GM20000 (cell line): Measurements from ENCODE around the gene CAB39.

Experiments used
- DNase-seq: peaks from one replicate; pipeline ENCODE4 v3.0.0; 2012; ENCODE audit warnings: low spot score
- TF ChIP-seq, protein P1 (sequence below): IDR thresholded peaks from 2 replicates; pipeline ENCODE4 v1.5.1; 2012; ENCODE audit warnings: mild to moderate bottlenecking, control low read depth; ENCODE audit errors: extremely low read depth, missing control alignments

Gene CAB39

DNA sequence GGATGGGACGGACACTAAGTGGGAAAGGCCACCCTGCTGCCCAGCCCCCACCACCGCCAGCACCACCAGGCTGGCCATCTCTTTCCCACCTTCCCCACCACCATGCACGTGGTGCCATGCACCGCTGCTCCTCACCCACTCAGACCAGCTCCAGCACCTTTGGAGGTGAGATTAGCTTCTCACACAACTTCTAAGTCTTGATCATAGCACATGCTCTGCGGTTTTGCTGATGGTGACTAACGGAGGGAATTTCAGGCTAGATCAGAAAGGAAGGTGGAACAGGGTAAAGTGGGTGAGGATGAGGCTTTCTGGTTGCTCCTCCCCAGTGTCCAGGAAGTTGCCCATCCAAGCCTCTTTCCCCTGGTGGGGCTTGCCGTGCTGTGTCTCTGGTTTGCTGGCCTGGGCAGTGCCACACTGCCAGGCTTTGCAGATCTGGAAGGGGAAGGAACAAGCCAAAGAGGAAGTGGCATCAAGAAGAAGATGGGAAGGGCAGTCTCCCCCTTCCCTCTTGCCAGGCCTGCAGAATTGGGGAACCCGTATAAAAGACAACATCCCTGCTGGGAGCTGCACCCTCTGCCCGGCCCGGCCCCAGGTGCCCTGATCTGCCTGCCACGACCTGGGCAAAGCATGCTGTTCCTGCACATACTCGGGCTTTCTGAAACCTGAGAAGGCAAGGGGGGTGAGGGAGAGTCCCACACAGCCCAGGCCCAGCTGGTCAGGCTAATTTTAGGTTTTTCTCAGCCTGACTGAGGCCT is 44.3 kb upstream of the CAB39 start:
- peak; percentile 54 for DNase-seq
- TF ChIP-seq, protein P1, sequence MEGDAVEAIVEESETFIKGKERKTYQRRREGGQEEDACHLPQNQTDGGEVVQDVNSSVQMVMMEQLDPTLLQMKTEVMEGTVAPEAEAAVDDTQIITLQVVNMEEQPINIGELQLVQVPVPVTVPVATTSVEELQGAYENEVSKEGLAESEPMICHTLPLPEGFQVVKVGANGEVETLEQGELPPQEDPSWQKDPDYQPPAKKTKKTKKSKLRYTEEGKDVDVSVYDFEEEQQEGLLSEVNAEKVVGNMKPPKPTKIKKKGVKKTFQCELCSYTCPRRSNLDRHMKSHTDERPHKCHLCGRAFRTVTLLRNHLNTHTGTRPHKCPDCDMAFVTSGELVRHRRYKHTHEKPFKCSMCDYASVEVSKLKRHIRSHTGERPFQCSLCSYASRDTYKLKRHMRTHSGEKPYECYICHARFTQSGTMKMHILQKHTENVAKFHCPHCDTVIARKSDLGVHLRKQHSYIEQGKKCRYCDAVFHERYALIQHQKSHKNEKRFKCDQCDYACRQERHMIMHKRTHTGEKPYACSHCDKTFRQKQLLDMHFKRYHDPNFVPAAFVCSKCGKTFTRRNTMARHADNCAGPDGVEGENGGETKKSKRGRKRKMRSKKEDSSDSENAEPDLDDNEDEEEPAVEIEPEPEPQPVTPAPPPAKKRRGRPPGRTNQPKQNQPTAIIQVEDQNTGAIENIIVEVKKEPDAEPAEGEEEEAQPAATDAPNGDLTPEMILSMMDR, result no peak

DNA sequence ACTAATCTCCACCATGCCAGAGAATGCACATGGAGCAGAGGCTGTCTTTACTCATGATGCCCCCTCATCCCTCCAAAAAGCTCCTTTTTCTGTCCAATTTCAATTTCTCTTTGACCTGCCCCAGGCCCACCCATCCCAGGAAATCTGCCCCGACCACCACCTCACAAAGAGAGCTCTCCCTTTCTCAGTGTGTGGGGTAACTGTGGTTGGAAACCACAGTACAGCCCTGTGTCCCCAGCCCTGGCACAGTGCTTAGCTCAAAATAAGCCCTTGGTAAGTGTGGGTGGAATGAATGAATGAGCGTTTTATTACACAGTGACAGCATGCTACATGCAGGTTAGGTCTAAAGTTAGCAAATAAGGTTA is 43.7 kb upstream of the CAB39 start:
- TF ChIP-seq, protein P1, result no peak
- DNase-seq, result no peak

DNA sequence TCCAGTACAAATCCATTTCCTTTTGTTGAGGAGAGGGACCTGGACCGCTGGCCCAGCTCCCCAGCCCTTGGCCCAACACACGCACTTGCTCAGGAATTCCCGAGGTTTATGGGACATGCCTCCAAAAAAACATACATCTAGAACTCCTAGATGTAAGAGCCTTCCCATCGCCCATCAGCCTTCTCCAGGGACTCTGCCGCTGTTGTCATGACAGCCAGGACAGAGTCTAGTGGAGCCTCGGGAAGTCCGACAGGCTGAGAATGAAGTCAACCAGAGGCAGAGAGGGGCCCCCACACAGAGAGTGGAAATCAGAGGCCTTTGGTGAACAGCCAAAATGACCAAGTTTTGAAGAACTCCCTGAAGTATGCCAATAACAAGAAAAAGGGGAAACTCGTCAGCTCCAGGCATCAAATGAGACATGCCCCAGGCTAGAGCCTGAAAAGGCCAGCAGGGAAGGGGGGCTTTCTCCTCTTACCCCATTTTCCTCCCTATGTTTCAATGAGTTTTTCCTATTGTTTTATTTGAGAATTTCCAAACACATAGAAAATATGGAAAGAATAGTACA is 43.2 kb upstream of the CAB39 start:
- DNase-seq, result no peak
- TF ChIP-seq, protein P1, result no peak

DNA sequence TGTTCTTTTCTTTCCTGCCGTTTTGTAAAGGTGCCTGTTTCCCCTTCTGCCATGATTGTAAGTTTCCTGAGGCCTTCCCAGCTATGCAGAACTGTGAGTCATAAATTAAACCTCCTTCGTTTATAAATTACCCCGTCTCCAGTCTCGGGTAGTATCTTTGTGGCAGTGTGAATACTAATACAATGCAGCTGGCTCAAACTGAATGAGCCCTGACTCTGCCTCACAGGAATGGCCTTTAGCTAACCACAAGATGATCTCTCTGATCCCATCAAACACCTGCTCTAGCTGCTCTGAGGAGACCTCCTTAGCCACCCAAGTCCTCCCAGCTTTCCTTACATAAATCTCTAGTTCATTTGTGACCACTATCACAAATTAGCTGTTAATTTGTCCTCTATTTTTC is 41.5 kb upstream of the CAB39 start:
- TF ChIP-seq, protein P1, result no peak
- no peak for DNase-seq

DNA sequence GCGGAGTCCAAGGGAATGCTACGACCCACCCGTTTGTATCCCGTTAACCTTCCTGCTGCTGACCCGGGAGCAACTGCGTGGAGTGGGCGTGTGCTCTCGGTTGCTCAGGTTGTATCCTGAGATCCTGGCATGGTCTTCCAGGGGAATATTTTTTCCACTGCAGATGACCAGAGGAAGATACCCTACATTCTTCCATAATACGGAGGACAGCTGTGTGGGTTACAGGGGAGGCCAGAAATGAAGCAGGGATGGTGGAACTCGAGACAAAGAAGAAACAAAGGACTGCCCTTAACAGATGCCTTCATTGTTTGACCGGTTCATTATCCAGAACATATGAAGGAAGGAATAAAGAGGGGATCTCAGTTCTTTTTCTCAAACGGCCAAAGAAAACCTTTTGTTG is 39.8 kb upstream of the CAB39 start:
- TF ChIP-seq, protein P1, result no peak
- no peak for DNase-seq

DNA sequence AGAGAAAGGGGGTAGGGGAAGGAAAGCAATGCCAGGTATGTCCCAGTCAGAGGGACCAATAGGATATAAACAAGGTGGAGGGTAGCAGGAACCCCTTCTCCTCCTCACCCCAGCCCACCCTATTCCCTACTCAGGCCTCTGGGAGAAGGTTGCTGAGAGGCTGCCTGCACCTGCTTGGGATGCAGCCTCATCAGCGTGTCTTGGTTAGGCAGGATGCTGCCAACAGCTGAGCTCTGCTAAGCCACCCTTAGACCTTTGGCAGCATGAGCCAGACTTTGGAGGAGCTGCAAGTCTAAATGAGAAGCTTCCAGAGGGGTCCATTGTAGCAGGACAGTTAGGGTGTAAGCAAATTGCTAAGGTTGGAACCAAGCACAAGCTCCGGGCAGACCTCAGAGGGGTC is 38.2 kb upstream of the CAB39 start:
- TF ChIP-seq, protein P1, result no peak
- DNase-seq, result no peak

DNA sequence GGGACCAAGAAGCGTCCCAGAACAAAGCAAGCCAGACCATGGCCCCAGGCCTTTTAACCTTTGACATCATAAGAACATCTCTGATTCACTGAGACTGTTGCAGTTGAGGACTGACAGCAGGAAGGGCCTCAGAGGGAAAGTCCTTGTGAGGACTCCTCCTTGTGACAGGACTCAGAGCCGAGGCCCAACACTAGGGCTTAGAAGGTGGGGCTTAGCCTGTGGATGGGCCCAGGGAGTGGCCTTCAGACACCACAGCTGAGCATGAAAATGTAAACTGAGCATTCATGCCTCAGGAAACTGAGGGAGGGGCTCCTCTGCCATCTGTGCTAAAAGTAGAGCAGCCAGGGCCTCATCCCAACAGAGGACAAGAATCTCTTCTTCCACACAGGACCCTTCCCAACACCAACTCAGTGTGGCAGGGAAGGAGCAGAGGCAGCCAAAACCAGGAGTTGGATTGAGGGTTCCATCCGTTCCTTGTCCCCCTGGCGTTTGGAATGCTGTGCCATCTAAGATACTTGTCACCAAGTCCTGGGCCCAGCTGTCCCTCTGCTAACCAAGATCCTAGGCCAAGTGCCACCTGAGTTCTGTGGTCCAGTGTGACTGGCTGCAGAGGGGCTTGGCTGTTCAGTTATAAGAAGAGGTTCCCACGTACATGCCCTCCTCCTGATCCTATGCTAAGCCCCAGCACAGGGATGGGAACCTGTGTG is 37.5 kb upstream of the CAB39 start:
- TF ChIP-seq, protein P1, result no peak
- no peak for DNase-seq
